Measurements from ENCODE around the gene TUBB4B.

GRCh38 chr9:137273095-137273490, 32.0 kb downstream of the TUBB4B start:
- TF ChIP-seq POLR2A (IDR thresholded peaks at IDR 0.05) (no peak), CTCF (IDR thresholded peaks at IDR 0.05) (no peak)
